GM19025 (cell line): ENCODE results near the gene SLC38A11.
A peak's percentile ranks its signal among the peaks of the same experiment; 100 is the strongest.

Experiments
- ATAC-seq: cut with Tn5 transposase; IDR thresholded peaks from one replicate; pipeline ENCODE4 v1.9.1; 2021; ENCODE audit warnings: mild to moderate bottlenecking, low read depth, moderate library complexity; ENCODE audit not compliant: unreplicated experiment

Gene SLC38A11

DNA sequence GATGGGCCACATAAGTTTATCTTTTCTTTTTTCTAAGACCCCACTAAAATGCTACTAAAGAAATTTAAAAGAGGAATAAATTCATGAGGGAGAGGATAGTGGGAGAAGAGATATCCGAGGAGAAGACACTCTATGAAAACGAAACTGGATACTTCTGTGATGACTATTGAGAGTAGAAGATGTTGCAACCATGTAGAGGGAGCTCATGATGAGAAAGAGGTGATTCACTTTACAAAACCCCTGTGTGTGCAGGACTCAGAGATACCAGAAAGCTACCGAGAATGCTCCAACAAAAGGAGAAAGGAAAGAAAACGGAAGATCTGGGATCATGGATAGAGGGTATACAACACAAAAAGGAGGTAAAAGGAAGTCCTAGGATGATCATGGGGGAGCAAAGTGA lies 34.9 kb downstream of the SLC38A11 start:
- no peak for ATAC-seq

- ATAC-seq, result no peak
Measured at GRCh38 chr2:164917296-164917903, 37.9 kb downstream of the SLC38A11 start.

GRCh38 chr2:164915566-164915965 lies 39.8 kb downstream of the SLC38A11 start:
- ATAC-seq, result no peak

- no peak for ATAC-seq
Measured at GRCh38 chr2:164913640-164914350, 41.5 kb downstream of the SLC38A11 start.

- no peak for ATAC-seq
Measured at GRCh38 chr2:164913011-164913410, 42.3 kb downstream of the SLC38A11 start.

DNA sequence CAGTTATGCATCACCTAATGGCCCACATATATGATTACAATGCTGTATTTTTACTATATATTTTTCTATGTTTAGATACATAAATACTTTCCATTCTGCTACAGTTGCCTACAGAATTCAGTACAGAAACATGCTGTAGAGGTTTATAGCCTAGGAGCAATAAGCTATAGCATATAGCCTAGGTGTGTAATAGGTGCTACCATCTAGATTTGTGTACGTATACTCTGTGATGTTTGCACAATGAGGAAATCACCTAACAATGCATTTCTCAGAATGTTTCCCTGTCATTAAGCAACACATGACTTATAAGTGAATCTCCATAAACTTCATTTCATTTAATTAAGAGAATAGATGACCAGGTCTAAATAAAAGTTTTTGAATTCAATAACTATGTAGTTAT lies 43.5 kb downstream of the SLC38A11 start:
- ATAC-seq, result no peak

- no peak for ATAC-seq
Measured at GRCh38 chr2:164910101-164910899, 45.0 kb downstream of the SLC38A11 start.

GRCh38 chr2:164906947-164907346 lies 48.4 kb downstream of the SLC38A11 start:
- no peak for ATAC-seq

DNA sequence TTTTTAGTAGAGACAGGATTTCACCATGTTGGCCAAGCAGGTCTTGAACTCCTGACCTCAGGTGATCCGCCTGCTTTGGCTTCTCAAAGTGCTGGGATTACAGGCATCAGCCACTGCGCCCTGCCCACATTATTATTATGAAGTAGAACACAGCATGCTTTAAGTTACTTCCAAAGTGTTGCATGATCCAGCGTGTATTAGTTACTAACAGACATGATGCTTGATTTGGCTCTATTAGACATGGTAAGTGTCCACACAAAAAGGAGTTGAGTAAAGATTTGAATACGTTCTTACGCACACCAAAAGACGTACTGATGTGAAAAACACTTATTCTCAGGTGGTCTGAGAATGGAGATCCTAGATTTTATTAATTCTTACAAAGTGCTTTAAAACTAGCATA lies 50.0 kb downstream of the SLC38A11 start:
- ATAC-seq, result no peak

- ATAC-seq, result no peak
Measured at GRCh38 chr2:164903951-164904350, 51.4 kb downstream of the SLC38A11 start.

- ATAC-seq, result no peak
Measured at GRCh38 chr2:164903204-164903603, 52.1 kb downstream of the SLC38A11 start.

GRCh38 chr2:164899121-164899520 lies 56.2 kb downstream of the SLC38A11 start:
- ATAC-seq, result no peak

DNA sequence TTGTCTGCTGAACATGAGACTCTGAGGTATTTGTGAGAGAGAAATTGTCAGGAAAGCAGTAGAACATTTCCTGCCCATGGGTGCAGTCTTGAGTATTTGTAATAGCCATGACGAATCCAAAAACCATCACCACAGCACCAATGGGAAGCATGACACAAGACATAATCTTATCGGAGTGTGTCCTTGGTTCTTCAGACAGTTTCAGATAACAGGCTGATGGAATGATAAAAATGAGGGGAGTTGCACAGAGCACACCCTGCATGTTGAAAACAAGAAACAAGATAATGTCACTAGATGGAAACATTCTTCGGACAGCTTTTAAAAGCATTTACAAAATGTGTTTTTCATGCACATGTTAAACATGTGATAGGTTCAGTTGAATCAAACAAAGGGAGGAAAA lies 56.9 kb downstream of the SLC38A11 start:
- ATAC-seq, result no peak

- ATAC-seq, result no peak
Measured at GRCh38 chr2:164897469-164898260, 57.7 kb downstream of the SLC38A11 start.

GRCh38 chr2:164896634-164897355 lies 58.5 kb downstream of the SLC38A11 start:
- ATAC-seq, result peak; percentile 91

GRCh38 chr2:164896226-164896625 lies 59.1 kb downstream of the SLC38A11 start:
- ATAC-seq, result no peak

- no peak for ATAC-seq
Measured at GRCh38 chr2:164891460-164891859, 63.9 kb downstream of the SLC38A11 start.

- ATAC-seq, result no peak
Measured at GRCh38 chr2:164890544-164890943, 64.8 kb downstream of the SLC38A11 start.

- ATAC-seq, result no peak
Measured at GRCh38 chr2:164888592-164888991, 66.7 kb downstream of the SLC38A11 start.
